GM06990 (cell line): ENCODE data around the gene OLFM1.

Experiments
- DNase-seq: peaks from one replicate; pipeline ENCODE4 v3.0.0-alpha.2; 2011; ENCODE audit not compliant: insufficient read length; ENCODE audit errors: extremely low read depth
- H3K27me3 ChIP-seq: replicated peaks from 2 replicates; pipeline ENCODE4 v1.6.0; 2011; ENCODE audit warnings: low read length; ENCODE audit not compliant: control insufficient read depth, insufficient read depth
- H3K36me3 ChIP-seq: 2 replicates; pipeline ENCODE4 v1.5.1; 2011; ENCODE audit warnings: low read length; ENCODE audit not compliant: control insufficient read depth, insufficient read depth
- H3K4me3 ChIP-seq: replicated peaks from 2 replicates; pipeline ENCODE4 v1.5.1; 2011; ENCODE audit warnings: low read depth, mild to moderate bottlenecking, control low read depth, low read length
- CTCF ChIP-seq: IDR thresholded peaks from 2 replicates; pipeline ENCODE4 v1.5.1; 2011; ENCODE audit warnings: low read length, control low read depth, mild to moderate bottlenecking, inconsistent platforms; ENCODE audit not compliant: insufficient read depth, poor library complexity, severe bottlenecking

Gene OLFM1

GRCh38 chr9:135163023-135163780 lies 75.7 kb downstream of the OLFM1 start:
- Histone ChIP-seq H3K27me3 (no peaks in the 10 kb centered on the region; the same call in 1 of the 2 replicates), H3K36me3 (no peaks in the 10 kb centered on the region), H3K4me3 (no peak overlapping the region)
- no peak for DNase-seq
- TF ChIP-seq CTCF = no peak

GRCh38 chr9:135164036-135164435 lies 76.6 kb downstream of the OLFM1 start:
- Histone ChIP-seq H3K4me3 (no peak overlapping the region), H3K27me3 (no peaks in the 10 kb centered on the region; the same call in 1 of the 2 replicates)
- no peak for TF ChIP-seq CTCF

GRCh38 chr9:135165003-135165711 lies 77.7 kb downstream of the OLFM1 start:
- no peak for TF ChIP-seq CTCF
- Histone ChIP-seq H3K36me3 (no peaks in the 10 kb centered on the region), H3K4me3 (no peak overlapping the region), H3K27me3 (no peaks in the 10 kb centered on the region; the same call in 1 of the 2 replicates)
- DNase-seq = no peak

More at GRCh38 chr9:135164036-135164435, 76.6 kb downstream of the OLFM1 start:
- DNase-seq = no peak
- no peaks in the 10 kb centered on the region for H3K36me3 ChIP-seq

GRCh38 chr9:135165756-135166519 lies 78.5 kb downstream of the OLFM1 start:
- H3K27me3 ChIP-seq = no peaks in the 10 kb centered on the region; the same call in 1 of the 2 replicates
- DNase-seq = no peak
- TF ChIP-seq CTCF = no peak
- H3K4me3 ChIP-seq = no peak overlapping the region
- no peaks in the 10 kb centered on the region for H3K36me3 ChIP-seq

- H3K36me3 ChIP-seq = no peaks in the 10 kb centered on the region
- no peak for DNase-seq
- no peaks in the 10 kb centered on the region; the same call in 1 of the 2 replicates for H3K27me3 ChIP-seq
- H3K4me3 ChIP-seq = no peak overlapping the region
- TF ChIP-seq CTCF = no peak
Measured at GRCh38 chr9:135166565-135166964, 79.1 kb downstream of the OLFM1 start.
